ENCODE measurements around the gene NUBP1.
"Not testable (repeated sequence)": the region's sequence is repeated elsewhere in the genome, so short reads cannot be mapped to it uniquely, and the experiment has no call there.

NUBP1 gene

DNA sequence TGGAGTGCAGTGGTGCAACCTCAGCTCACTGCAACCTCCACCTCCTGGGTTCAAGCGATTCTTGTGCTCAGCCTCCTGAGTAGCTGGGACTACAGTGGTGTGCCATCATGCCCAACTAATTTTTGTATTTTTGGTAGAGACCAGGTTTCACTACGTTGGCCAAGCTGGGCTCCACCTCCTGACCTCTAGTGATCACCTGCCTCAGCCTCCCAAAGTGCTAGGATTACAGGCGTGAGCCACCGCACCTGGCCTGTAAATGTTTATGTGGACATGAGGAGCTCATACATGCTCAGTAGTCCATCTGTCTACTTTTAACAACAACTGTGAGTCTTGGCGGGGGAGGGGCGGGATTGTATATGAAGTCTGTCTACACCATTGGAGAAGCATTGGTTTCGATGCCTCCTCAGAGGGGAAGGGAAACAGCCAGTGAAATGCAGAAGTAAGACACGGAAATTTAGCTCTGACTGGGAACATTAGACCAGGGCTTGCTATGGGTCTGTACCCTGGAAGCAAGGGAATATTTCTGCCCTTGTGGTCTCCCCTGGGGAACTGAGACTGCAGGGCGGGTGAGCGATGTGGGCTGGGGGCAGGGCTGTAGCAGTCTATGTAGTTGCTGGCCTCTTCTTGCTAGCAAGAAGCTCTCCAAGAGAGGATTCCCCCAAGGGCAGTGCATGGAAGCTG is 9.3 kb downstream of the NUBP1 start:
- no peak for DNase-seq

DNA sequence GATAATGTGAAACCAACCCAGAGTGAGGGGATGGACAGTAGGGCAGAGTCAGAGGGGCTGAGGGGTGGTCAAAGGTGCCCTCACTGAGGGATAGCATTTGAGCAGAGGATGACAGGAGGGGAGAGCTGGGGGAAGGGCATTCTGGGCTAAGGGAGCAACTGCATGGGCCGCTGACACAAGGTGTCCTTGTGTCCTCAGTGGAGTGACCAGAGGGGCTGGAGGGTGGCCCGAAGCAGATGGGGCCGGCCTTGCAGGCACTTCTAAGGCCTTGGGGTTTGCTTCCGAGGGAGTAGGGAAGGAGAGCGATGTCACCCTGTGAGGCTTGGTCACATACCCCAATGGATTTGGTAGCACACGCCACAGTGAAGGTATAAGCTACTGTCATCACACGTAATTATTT is 10.0 kb downstream of the NUBP1 start:
- no peak for DNase-seq

DNA sequence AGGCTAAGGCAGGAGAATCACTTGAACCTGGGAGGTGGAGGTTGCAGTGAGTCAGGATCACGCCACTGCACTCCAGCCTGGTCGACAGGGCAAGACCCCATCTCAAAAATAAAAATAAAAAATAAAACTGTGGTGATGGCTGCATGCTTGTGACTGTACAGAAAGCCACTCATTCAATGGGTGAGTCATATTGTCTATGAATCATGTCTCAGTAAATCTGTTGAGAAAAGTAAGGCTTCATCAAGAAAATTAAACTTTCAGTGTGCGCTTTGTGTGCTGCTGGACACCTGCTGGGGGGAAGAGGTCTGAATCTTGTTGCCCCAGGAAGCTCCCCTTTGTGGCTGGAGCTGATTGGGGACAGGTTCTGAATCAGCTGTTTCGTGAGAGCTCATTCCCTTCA is 11.3 kb downstream of the NUBP1 start:
- no peak for DNase-seq

DNA sequence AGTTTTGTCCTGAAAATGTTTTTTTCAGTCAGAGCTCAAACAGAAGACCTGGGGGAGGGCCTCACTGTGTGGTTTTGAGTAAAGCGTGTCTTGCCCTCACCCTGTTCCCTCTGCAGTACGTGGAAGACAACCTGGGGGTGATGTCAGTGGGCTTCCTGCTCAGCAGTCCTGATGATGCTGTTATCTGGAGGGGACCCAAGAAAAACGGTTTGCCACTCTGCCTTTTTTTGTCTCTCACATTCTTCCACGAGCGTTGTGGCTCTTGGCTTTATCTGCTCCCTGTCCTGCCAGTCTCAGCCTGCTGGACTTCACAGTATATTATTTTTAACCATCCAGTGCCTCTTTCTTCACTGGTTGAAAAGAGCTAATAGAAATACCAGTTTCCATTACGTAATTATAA is 12.9 kb downstream of the NUBP1 start:
- DNase-seq: no peak

DNA sequence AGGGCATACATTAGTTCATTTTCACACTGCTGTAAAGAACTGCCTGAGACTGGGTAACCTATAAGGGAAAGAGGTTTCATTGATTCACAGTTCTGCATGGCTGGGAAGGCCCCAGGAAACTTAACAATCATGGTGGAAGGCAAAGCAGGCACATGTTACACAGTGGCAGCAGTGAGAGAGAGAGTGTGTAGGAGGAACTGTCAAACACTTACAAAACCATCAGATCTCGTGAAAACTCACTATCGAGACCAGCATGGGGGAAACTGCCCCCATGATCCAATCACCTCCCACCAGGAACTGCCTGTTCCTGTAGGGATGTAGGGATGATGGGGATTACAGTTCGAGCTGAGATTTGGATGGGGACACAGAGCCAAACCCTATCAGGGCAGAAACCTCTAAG is 17.2 kb downstream of the NUBP1 start:
- DNase-seq: no peak

DNA sequence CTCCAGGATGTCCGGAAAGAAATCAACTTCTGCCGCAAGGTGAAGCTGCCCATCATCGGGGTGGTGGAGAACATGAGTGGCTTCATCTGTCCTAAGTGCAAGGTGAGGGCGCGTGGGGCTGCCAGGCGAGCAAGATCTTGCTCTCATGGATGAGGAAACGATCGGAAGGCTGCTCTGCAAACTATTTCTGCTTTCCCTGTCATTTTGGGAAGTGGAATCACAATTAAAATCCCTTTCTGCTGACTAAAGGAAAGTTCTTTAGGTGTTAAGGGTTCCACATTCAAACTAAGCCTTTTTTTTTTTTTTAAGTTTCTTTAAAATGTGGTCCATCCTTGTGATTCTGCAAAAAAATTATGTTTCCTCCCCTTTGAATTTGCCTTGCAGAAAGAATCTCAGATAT is 17.7 kb downstream of the NUBP1 start:
- no peak for DNase-seq

DNA sequence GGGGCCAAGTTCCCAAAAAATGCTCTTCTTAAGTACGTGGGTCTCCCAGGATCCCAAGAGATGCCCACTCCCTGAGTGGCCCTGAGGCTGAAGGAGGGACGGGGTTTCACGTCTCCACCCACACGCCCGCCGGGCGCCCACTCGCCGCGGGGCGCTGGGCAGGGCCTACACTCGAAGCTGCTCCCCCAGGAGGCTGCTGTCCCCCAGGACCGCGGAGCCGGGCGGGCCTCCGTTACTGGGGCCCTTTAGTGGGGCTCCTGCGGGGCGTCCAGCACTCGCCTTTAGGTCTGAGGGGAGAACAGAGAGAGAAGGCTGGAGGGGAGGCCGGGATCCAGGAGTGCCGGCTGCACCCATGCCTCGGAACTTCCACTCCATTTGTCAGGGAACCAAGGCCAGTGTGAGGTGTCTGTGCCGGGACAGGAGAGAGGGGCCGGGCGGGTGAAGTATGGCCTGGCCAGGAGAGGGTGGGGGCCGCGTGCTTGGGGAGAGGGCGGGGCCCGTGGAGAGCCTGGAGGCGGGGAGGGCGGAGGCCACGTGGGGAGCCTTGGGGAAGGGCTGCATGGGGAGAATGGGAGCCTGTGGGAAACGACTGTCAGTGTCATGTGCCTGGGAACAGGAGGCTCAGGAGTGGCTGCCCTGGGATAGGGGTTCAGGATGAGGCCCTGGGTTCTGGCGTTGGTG is 18.8 kb downstream of the NUBP1 start:
- DNase-seq: no peak

DNA sequence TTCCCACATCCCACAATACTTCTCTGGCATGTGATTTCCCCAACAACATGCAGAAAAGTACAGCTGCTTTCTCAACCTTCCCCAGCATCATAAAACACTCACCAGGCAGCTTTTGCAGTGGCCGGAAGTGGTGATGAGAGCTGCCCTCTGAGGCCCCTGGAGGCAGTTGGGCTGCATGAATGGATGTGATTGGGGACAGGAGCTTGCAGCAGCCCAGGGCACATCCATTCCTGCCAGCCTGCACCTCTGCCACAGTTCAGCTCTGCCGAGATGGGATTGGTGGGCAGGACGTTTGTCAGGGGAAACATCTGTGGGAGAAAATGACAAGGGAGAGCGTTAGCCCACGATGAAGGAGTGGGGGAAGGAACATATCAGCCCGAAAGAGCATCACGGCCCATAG is 19.8 kb downstream of the NUBP1 start:
- DNase-seq: no peak

DNA sequence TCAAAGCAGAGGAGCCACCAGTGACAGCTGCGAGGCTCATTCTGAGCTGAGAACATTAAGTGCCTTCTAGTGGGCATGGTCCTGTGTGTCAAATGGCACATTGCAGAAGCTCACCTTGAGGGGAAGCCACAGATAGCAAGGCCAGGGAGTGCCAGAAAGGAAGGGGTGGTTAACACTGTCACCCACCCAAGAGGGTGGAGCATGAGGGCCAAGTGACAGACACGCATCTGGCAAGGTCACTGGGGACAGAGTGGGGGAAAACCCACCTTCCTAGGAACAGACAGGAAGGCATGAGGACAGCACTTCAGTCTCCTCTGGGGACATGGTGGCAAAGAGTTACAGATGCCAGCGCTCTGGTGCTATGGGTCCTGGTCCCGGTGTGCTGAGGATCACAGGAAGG is 22.1 kb downstream of the NUBP1 start:
- no peak for DNase-seq

DNA sequence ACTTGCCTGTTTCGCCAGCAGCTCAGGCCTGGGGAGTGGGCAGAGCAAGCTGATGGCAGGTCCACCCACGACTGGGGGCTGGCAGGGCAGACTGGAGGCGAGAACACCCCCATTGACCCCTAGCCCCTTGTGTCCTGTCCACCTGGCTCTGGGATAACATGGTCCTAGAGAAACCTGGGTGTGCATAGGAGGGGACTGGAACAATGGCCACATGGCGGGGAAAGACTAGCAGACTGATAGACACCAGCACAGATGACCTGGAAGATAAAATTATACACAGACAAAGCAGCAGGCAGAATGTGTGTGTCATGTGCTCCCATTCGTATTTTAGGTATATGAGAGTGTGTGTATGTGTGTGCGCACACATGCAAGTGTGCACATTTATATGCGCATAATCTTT is 23.5 kb downstream of the NUBP1 start:
- no peak for DNase-seq

DNA sequence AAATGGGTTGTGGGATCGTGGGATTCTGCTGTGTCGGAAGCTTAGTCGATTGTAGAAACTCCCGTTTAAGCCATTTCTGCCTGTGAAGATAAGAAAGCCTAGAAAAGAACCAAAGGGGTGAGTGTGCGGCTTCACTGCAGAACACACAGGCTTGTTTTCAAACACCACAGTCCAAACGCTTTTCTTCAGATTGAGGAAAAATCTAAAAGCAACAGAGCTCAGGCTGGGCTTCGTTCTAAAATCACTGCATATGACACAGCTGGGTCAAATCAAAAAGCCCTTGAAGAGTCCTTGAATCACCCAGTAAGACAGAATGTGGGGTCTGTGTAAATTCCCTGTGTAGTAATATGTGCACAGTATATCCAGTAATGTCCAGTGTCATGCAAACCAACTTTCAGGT is 25.7 kb downstream of the NUBP1 start:
- DNase-seq: no peak

DNA sequence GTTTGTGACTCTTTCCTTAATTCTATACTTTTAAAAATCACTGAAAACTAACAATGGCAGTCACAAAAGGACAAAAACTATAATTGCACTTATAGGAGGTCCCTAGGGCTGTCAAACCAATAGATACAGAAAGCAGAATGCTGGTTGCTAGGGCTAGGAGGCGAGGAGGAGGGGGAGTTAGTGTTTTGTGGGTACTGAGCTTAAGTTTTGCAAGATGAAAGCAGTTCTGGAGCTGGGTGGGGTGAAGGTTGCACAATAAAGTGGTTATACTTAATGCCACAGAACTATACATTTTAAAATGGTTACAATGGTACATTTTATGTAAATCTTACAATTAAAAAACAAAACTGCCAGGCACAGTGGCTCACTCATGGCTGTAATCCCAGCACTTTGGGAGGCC is 27.3 kb downstream of the NUBP1 start:
- no peak for DNase-seq

DNA sequence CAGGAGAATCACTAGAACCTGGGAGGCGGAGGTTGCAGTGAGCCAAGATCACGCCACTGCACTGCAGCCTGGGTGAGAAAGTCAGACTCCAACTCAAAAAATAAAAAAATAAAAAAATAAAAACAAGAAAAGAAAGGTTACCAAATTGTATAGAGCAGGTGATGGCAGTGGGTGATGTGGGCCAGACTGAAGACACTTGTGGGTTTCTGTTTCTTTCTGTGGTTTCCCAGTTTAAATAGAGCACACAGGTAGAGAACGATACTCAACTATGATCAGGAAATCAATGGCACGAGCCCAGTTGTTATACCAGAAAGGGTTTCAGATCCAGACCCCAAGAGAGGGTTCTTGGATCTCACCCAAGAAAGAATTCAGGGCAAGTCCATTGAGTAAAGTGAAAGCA is 32.6 kb downstream of the NUBP1 start:
- DNase-seq: no peak

DNA sequence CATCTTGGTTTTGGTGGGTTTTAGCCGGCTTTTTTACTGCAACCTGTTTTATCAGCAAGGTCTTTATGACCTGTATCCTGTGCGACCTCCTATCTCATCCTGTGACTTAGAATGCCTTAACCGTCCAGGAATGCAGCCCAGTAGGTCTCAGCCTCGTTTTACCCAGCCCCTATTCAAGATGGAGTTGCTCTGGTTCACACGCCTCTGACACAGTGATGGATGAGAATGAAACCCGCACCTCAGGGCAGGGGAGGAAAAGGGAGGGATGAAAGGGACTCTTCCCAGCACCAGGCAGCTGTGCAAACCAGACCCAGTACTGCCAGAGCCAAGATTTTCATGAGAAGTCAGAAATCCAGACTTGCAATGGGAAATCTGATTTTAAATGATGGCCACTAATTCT is 33.3 kb downstream of the NUBP1 start:
- not testable (repeated sequence) for DNase-seq

DNA sequence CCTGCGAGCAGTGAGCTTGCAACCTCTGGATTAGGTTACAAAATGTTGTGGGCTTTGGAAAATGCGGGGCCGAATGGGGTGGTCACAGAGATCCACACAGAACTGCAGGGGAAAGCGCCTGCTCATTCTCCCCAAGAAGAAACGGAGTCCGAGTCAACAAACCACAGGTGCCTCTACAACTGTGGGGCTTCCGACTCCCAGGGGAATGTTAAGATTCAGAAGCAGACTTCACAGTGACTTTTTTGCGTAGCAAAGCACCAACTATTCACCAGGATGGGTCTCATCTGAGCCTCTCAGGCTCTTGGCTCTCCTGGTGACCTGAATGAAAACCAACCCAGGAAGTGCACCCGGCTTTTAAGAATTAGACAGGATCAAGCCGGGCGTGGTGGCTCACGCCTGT is 33.7 kb downstream of the NUBP1 start:
- no peak for DNase-seq

DNA sequence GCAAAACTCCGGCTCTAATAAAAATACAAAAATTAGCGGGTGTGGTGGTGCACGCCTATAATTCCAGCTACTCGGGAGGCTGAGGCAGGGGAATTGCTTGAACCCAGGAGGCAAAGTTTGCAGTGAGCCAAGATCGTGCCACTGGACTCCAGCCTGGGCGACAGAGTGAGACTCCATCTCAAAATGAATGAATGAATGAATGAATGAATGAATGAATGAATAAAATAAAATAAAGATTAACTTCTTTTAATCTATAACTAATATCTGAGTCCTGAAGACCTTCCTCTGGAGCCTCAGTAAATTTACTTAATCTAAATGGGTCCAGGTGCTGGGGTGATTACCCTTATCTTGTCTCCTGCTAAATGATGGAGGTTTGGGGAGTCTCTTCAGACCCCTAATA is 36.3 kb downstream of the NUBP1 start:
- DNase-seq: not testable (repeated sequence)

DNA sequence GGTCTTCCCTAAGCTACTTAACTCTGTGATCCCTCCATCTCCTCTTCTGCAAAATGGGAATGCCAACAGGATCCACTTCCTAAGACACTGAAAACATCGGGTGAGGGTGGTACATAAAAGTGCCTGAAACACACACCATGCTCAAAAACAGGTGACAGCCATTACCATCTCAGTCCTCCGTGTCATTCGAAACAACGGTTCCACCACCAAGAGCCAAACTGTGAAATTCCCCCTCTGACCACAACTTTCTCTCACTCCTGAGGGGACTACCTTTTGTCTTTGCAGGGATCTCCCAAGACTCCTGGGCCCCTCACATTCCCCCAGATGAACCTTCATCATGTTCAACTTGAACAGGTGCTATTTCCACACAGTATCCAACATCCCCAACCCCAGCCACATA is 37.0 kb downstream of the NUBP1 start:
- DNase-seq: no peak

DNA sequence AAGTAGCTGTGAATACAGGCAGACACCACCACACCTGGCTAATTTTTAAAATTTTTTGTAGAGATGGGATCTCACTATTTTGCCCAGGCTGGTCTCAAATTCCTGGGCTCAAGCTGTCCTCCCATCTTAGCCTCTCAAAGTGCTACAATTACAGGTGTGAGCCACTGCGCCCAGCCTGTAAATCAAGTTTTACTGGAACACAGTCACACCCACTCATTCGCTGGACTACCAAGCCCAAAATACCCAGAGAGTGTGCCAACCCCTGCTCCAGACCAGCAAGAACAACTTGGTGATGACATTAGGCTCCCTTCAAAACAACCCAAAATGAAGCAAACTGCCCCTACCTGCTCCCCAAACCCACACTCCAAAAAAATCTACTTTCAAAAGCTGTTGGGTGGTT is 39.0 kb downstream of the NUBP1 start:
- no peak for DNase-seq

DNA sequence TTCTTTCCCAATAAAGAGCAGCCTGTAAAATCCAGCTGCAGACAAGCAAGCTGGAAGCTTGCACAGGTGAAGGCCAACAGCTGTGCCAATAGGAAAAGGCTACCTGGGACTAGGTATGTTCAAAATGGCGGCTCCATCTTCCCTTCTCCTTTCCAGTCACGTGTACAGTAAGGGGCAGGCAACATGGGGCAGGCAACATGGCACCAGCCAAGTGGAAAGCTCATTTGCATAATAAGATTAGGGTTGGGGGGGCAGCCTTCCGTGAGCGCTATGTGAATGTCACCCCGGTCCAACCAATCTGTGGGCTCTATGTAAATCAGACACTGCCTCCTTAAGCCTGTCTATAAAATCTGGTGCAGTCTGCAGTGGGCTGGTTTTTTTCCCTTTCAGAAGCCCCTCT is 43.7 kb downstream of the NUBP1 start:
- DNase-seq: no peak

DNA sequence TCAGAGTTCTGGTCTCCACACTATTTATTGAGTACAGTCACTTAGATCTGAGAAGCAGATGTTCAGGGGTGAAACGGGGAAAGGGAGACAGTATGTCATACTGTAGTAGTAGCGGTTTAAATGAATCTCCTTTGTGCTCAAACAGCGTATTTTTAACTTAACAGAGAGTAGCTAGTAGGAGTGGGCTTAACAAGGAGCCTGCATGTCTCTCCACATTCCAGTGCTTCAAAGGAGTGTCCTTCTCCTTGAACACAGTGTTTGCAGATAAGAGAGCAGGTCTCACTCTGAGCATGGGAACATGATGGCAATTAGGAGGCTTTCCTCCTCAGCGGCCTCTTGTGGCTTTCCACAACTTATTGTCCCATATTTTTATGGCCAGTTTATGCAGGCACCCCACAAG is 45.0 kb downstream of the NUBP1 start:
- DNase-seq: not testable (repeated sequence)

DNA sequence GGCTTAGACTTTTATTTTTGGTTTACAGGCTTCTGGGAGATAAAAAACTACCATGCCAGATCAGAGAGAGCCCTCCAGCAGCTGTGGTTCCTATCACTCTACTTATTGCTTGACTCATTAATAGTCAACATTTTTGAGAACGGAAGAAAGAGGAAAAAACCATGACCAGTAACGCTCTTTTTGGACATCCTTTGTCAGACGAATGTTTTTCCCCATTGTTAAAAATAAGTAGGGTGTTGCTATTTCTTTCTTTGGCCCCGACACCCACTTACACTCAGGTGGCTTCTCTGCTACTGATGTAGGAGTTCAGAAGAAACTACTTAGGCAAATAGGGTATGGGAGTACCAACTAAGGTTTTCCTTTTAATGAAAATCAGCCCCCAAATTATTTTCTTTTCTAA is 47.4 kb downstream of the NUBP1 start:
- DNase-seq: no peak

DNA sequence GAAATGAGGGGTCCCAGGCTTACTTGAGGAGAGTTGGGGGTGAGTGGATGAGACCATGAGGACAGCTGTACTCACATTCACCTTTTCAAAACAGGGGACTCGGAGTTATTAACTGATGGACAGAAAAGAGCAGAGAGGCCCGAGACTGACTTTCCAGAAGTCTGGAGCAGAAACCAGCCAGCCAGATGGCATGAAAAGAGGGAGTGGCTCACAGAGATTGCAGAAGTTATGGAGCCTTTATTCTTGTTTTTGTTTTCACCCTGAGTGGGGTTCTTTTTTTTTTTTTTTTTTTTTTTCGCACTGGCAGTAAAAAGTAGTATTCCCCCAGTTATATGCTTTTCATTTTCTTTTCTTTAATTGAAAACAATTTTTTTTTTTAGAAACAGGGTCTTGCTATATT is 56.1 kb downstream of the NUBP1 start:
- no peak for DNase-seq

DNA sequence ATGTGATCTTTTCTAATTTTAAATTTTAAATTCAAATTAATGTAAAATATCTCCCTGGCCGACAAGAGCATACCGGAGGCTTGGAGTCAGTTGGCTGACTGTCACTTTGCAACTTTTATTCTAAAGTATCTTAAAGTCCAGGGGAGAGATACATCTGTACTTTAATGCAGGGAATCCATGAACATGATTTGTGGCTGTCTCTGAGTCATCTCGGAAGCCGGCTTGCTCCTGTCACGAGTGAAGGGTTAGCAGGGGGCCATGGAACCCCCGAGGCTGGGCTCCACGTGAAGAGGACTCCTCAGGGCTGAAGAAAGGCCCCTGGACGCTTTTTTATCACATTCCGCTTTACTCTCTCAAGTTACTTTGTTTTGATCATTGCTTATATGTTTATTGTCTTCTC is 61.7 kb downstream of the NUBP1 start:
- DNase-seq: no peak

DNA sequence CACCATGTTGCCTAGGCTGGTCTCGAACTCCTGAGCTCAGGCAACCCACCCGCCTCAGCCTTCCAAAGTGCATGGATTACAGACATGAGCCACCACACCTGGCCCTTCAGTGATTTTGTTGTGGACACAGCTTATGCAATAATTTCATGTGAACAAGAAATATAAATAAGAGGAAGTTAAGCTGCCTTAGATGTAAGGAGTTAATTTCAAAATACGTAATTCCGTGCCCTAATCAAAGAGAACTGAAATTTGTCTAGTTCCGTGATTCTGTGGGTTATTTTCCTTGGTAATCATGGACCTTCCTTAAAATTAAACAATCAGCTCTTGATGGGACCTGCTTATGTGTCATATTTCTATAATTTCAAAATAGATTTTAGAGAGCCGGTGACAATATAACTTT is 63.1 kb downstream of the NUBP1 start:
- no peak for DNase-seq

DNA sequence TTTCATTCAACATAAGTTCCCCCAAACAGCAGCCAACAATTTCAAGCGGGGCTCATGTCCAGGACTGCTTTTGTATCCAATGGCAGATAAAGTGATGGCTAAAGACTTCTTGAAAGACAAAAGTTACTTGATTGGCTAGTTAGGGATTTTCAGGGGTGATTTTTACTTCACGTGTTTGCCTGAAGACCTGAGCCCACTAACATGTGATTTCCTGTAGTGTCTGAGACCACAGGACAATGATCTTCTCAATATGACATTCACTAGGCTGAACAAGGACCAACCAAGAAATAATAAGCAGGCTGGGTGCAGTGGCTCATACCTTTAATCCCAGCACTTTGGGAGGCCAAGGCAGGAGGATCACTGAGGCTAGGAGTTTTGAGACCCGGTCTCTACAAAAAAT is 64.6 kb downstream of the NUBP1 start:
- DNase-seq: no peak
